SK-N-SH (cell line): Measurements from ENCODE around the gene WWOX. TPM values are rescaled to one million over a fixed set of nuclear protein-coding genes. Genes with fewer than 3 reads are reported as not detected.

Experiments used
- CTCF ChIA-PET: fragments of 300-600, 350-600 bp; formaldehyde crosslinking; extraction: SDS; loops from one replicate; lab custom pipeline; 2021; lab: Yijun Ruan, JAX
- POLR2A ChIA-PET: fragments of 350-600 bp; sonication (Branson Sonifier 250); formaldehyde crosslinking; extraction: SDS; loops from one replicate; lab custom pipeline; 2020; ENCODE audit warnings: antibody characterized with exemption, inconsistent platforms; lab: Yijun Ruan, JAX
- DNase-seq: peaks from one replicate; pipeline ENCODE4 v3.0.0; 2012
- H2AFZ ChIP-seq: fragments of 200-600 bp; sonication (generic); 2 replicates; pipeline ENCODE4 v1.8.1; 2016; ENCODE audit warnings: antibody characterized with exemption, mild to moderate bottlenecking, low read depth
- H3F3A ChIP-seq: fragments of 200-600 bp; sonication (generic); replicated peaks from 2 replicates; pipeline ENCODE3; 2016; ENCODE audit warnings: antibody characterized with exemption, mild to moderate bottlenecking; ENCODE audit not compliant: insufficient read depth
- H3K27ac ChIP-seq, 2 experiments: fragments of 200-500 bp in 1 of 2; fragments of 200-600 bp in 1 of 2; sonication (Bioruptor generic) in 1 of 2; sonication (generic), shearing (Covaris generic) in 1 of 2; 2 replicates each; pipeline versions ENCODE4 v1.5.1 to v1.6.1; 2014 to 2016; ENCODE audit warnings: low read depth in 2 of 2, inconsistent platforms in 1 of 2, low read length in 1 of 2, mild to moderate bottlenecking in 1 of 2, mixed read lengths in 1 of 2
- H3K27me3 ChIP-seq: fragments of 200-600 bp; sonication (generic), shearing (Covaris generic); 2 replicates; pipeline ENCODE4 v1.6.1; 2016; ENCODE audit warnings: mixed run types; ENCODE audit not compliant: insufficient read depth
- H3K36me3 ChIP-seq, 2 experiments: fragments of 200-500 bp in 1 of 2; fragments of 200-600 bp in 1 of 2; sonication (Bioruptor generic) in 1 of 2; sonication (generic) in 1 of 2; replicated peaks in 1 of 2; 2 replicates each; pipeline versions ENCODE3 to v1.5.1; 2014 to 2016; ENCODE audit warnings: low read length in 1 of 2, mild to moderate bottlenecking in 1 of 2; ENCODE audit not compliant: insufficient read depth in 2 of 2, control insufficient read depth in 1 of 2
- H3K4me1 ChIP-seq, 2 experiments: fragments of 200-500 bp in 1 of 2; fragments of 200-600 bp in 1 of 2; sonication (Bioruptor generic) in 1 of 2; sonication (generic), shearing (Covaris generic) in 1 of 2; 2 replicates each; pipeline versions ENCODE4 v1.5.1 to v1.6.1; 2014 to 2016; ENCODE audit warnings: low read depth in 1 of 2, low read length in 1 of 2, mixed run types in 1 of 2; ENCODE audit not compliant: insufficient read depth in 2 of 2, control insufficient read depth in 1 of 2
- H3K4me2 ChIP-seq: fragments of 200-600 bp; sonication (generic), shearing (Covaris generic); 2 replicates; pipeline ENCODE4 v1.6.1; 2017; ENCODE audit warnings: mixed run types
- H3K4me3 ChIP-seq, 2 experiments: fragments of 200-500 bp in 1 of 2; fragments of 200-600 bp in 1 of 2; sonication (Bioruptor generic) in 1 of 2; sonication (generic), shearing (Covaris generic) in 1 of 2; 2 replicates each; pipeline versions ENCODE4 v1.5.1 to v1.8.1; 2014 to 2016; ENCODE audit warnings: low read depth in 2 of 2, inconsistent platforms in 1 of 2, low read length in 1 of 2, mild to moderate bottlenecking in 1 of 2, mixed read lengths in 1 of 2, moderate library complexity in 1 of 2
- H3K79me2 ChIP-seq: fragments of 200-600 bp; sonication (generic); 2 replicates; pipeline ENCODE4 v1.8.1; 2017; ENCODE audit warnings: mild to moderate bottlenecking; ENCODE audit not compliant: insufficient read depth
- H3K9ac ChIP-seq: fragments of 200-600 bp; sonication (generic); 2 replicates; pipeline ENCODE4 v1.6.1; 2017; ENCODE audit warnings: mixed run types
- H3K9me2 ChIP-seq: fragments of 200-600 bp; sonication (generic); 2 replicates; pipeline ENCODE4 v1.6.1; 2017; ENCODE audit warnings: mixed run types
- H3K9me3 ChIP-seq: fragments of 200-600 bp; sonication (generic); 2 replicates; pipeline ENCODE4 v1.6.1; 2017; ENCODE audit warnings: mixed run types, mild to moderate bottlenecking, moderate library complexity
- H4K20me1 ChIP-seq: fragments of 200-600 bp; sonication (generic); 2 replicates; pipeline ENCODE4 v1.6.1; 2017; ENCODE audit warnings: mild to moderate bottlenecking, mixed run types; ENCODE audit not compliant: insufficient read depth
- CHD2 ChIP-seq: fragments of 150-350 bp; IDR thresholded peaks from 2 replicates; pipeline ENCODE4 v1.6.1; 2018; ENCODE audit warnings: low read length; ENCODE audit not compliant: partially characterized antibody
- ELF1 ChIP-seq: IDR thresholded peaks from 2 replicates; pipeline ENCODE4 v1.4.0; 2012
- EP300 ChIP-seq, 2 experiments: IDR thresholded peaks; 2 replicates each; pipeline versions ENCODE4 v1.4.0 to v1.6.1; 2012; ENCODE audit warnings: borderline replicate concordance in 1 of 2, low read depth in 1 of 2, low read length in 1 of 2
- EZH2phosphoT487 ChIP-seq: fragments of 200-600 bp; sonication (generic); IDR thresholded peaks from 2 replicates; pipeline ENCODE4 v1.6.1; 2017; ENCODE audit warnings: low read depth, mixed run types, mild to moderate bottlenecking, antibody characterized with exemption, moderate library complexity, borderline replicate concordance
- FOSL2 ChIP-seq: IDR thresholded peaks from 2 replicates; pipeline ENCODE4 v1.4.0; 2012; ENCODE audit warnings: low read depth, mild to moderate bottlenecking, moderate library complexity, borderline replicate concordance
- FOXJ3 ChIP-seq: sonication (generic); formaldehyde crosslinking; IDR thresholded peaks from 2 replicates; pipeline ENCODE4 v1.5.1; 2020; ENCODE audit warnings: mild to moderate bottlenecking, missing genetic modification reagents
- MEF2A ChIP-seq: IDR thresholded peaks from 2 replicates; pipeline ENCODE4 v1.4.0; 2012; ENCODE audit warnings: low read depth, borderline replicate concordance
- NRF1 ChIP-seq: IDR thresholded peaks from 2 replicates; pipeline ENCODE4 v1.6.1; 2012; ENCODE audit warnings: low read depth, mild to moderate bottlenecking, low read length
- POLR2AphosphoS5 ChIP-seq: IDR thresholded peaks from 2 replicates; pipeline ENCODE4 v1.6.1; 2012; ENCODE audit warnings: low read depth, low read length
- RCOR1 ChIP-seq: fragments of 150-350 bp; IDR thresholded peaks from 2 replicates; pipeline ENCODE4 v1.6.1; 2017; ENCODE audit warnings: antibody characterized with exemption, low read length
- RFX5 ChIP-seq: IDR thresholded peaks from 2 replicates; pipeline ENCODE4 v1.6.1; 2012; ENCODE audit warnings: mild to moderate bottlenecking, improper control_type of control experiment, low read length
- RXRA ChIP-seq: IDR thresholded peaks from 2 replicates; pipeline ENCODE4 v1.4.0; 2012; ENCODE audit warnings: low read depth, mild to moderate bottlenecking, borderline replicate concordance
- SIN3A ChIP-seq: IDR thresholded peaks from 2 replicates; pipeline ENCODE4 v1.6.1; 2012; ENCODE audit warnings: low read depth, mild to moderate bottlenecking, low read length, moderate library complexity, borderline replicate concordance
- SMC3 ChIP-seq: IDR thresholded peaks from 2 replicates; pipeline ENCODE4 v1.6.1; 2012; ENCODE audit warnings: low read depth, low read length, improper control_type of control experiment
- TCF12 ChIP-seq: IDR thresholded peaks from 2 replicates; pipeline ENCODE4 v1.4.0; 2012
- TEAD4 ChIP-seq: IDR thresholded peaks from 2 replicates; pipeline ENCODE4 v1.4.0; 2012; ENCODE audit warnings: mild to moderate bottlenecking, borderline replicate concordance; ENCODE audit not compliant: insufficient read depth
- YY1 ChIP-seq: IDR thresholded peaks from 2 replicates; pipeline ENCODE4 v1.4.0; 2012; ENCODE audit warnings: low read depth, mild to moderate bottlenecking
- WGBS: methylation state at CpG from one replicate; pipeline ENCODE4 v1.1.6; 2017; ENCODE audit warnings: low lambda C conversion rate; 5-methylcytosine and 5-hydroxymethylcytosine counted together
- polyA plus RNA-seq, 3 experiments: library from polyadenylated mRNA; depleted of rRNA; stranded (reverse); fragments of >200 nt; gene quantifications; 2 replicates each; pipeline ENCODE4 v1.2.3, GENCODE V29; 2012
- TF ChIP-seq, protein P1 (sequence below): IDR thresholded peaks from 2 replicates; pipeline ENCODE4 v1.6.1; 2012; ENCODE audit warnings: mild to moderate bottlenecking, low read depth, low read length, moderate library complexity
- TF ChIP-seq, protein P2 (sequence below): IDR thresholded peaks from 2 replicates; pipeline ENCODE4 v1.4.0; 2012; ENCODE audit warnings: low read depth

WWOX gene
- polyA plus RNA-seq, 1 of the 3 experiments (the other 2 are of a cell fraction) = 10.8 TPM

DNA sequence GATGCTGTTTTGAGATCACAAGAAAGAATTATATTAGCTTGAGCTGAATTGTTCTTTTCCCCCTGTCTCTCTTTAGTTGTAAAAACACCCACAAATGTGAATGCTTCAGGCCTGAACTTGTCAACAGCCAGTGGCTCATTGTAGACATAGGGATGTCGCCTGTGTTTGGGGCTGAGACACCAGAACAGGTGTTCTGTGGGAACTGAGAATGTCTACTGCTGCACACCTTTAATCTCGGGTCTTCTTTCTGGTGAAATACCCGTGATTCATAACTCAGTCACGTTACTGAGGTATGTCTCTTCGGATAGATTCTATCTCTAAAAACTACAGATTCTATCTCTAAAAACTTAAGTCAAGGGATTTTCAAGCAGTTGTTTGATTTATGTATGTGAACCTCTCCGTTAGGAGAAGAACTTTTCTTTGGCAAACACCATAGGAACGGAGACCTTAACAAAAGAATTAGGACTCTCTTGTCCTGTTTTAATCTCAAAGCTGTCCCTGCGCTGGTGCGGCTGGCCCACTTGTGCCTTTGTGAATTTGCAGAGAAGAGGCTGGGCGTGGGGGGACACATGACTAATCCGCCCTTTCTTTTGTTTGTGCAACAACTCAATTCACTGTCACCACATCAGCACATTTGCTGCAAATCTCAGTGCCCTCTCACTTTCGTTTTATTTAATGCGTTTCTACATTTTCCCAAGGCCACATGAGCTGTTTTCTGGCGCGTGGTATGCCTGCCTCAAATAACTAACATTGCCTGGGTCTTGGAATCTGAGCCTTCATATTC, 858.1 kb downstream of the WWOX start (continued):
- no peak for TF ChIP-seq MEF2A
- TF ChIP-seq ELF1 = no peak

DNA sequence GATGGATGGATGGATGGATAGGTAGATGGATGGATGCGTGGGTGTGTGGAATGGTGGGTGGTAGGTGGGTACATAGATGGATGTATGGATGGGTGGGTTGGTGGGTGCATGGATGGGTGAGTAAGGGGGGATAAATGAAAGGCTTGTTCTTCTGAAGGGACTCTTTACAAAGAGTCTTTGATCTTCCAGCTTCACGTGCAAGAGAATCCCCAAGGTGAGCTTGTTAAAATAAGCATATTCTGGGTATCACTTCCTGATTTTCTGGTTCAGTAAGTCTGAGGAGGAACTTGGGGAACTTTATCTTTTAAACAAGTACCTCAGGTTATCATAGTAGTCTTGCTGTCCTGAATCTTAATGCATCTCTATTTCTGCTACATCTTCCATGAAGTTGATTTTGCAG, 862.0 kb downstream of the WWOX start:
- no peaks in the 10 kb centered on the region for H3K4me1 ChIP-seq
- H4K20me1 ChIP-seq = no peaks in the 10 kb centered on the region
- no peaks in the 10 kb centered on the region for H3F3A ChIP-seq
- no peak overlapping the region for H3K9ac ChIP-seq
- H3K4me2 ChIP-seq = no peak overlapping the region
- H3K4me3 ChIP-seq = no peak overlapping the region
- ChIA-PET POLR2A (no interaction called here), CTCF (no interaction called here)
- no peaks in the 10 kb centered on the region for H3K27me3 ChIP-seq
- H3K9me2 ChIP-seq = no peaks in the 10 kb centered on the region
- DNase-seq = no peak
- H2AFZ ChIP-seq = no peak overlapping the region
- no peaks in the 10 kb centered on the region for H3K9me3 ChIP-seq
- 37% methylated on average over 2 of the region's 2 CpGs for WGBS
- TF ChIP-seq TEAD4 (no peak), NRF1 (no peak), RXRA (no peak), RCOR1 (no peak), CHD2 (no peak), SMC3 (no peak)
- TF ChIP-seq, protein P1, sequence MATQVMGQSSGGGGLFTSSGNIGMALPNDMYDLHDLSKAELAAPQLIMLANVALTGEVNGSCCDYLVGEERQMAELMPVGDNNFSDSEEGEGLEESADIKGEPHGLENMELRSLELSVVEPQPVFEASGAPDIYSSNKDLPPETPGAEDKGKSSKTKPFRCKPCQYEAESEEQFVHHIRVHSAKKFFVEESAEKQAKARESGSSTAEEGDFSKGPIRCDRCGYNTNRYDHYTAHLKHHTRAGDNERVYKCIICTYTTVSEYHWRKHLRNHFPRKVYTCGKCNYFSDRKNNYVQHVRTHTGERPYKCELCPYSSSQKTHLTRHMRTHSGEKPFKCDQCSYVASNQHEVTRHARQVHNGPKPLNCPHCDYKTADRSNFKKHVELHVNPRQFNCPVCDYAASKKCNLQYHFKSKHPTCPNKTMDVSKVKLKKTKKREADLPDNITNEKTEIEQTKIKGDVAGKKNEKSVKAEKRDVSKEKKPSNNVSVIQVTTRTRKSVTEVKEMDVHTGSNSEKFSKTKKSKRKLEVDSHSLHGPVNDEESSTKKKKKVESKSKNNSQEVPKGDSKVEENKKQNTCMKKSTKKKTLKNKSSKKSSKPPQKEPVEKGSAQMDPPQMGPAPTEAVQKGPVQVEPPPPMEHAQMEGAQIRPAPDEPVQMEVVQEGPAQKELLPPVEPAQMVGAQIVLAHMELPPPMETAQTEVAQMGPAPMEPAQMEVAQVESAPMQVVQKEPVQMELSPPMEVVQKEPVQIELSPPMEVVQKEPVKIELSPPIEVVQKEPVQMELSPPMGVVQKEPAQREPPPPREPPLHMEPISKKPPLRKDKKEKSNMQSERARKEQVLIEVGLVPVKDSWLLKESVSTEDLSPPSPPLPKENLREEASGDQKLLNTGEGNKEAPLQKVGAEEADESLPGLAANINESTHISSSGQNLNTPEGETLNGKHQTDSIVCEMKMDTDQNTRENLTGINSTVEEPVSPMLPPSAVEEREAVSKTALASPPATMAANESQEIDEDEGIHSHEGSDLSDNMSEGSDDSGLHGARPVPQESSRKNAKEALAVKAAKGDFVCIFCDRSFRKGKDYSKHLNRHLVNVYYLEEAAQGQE = no peak
- TF ChIP-seq, all 33 proteins: peak for 0
- no peaks in the 10 kb centered on the region for H3K79me2 ChIP-seq
- no peak overlapping the region for H3K27ac ChIP-seq
- H3K36me3 ChIP-seq = no peaks in the 10 kb centered on the region

DNA sequence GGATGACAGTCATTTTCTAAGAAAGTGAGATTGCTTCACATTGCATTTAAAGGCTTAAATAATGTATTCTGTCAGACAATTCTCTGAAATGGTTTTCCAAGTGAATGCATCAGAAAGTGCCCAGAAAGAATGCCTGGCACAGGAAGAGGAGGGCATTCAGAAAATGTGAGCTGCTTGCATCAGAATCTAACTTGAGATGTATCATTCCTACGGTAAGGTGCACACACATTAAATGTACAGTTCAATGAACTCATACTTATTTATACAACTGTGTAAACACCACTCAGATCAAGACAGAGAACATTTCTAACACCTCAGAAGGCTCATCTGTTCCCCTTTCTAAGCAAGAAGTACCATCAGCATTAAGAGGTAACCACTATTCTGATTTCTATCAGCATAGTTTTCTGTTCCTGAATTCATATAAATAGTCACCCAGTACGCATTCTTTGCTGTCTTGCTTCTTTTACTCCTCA, 863.0 kb downstream of the WWOX start:
- Histone ChIP-seq H3K27me3 (no peaks in the 10 kb centered on the region), H3K9me3 (no peaks in the 10 kb centered on the region), H3K27ac (no peak overlapping the region), H3K36me3 (no peaks in the 10 kb centered on the region), H3K9ac (no peak overlapping the region), H3K4me3 (no peak overlapping the region), H2AFZ (no peak overlapping the region), H3K4me2 (no peak overlapping the region), H3F3A (no peaks in the 10 kb centered on the region), H3K9me2 (no peaks in the 10 kb centered on the region), H3K79me2 (no peaks in the 10 kb centered on the region), H4K20me1 (no peaks in the 10 kb centered on the region), H3K4me1 (no peaks in the 10 kb centered on the region)
- 32% methylated on average over 2 of the region's 2 CpGs for WGBS
- DNase-seq = no peak
- ChIA-PET POLR2A (no interaction called here), CTCF (interaction anchor here (0.8 to 1.1 kb wide), 2 partner anchors 10 to 15 kb away, joined by 3 read pairs; no protein-coding TSS in a partner anchor)
- TF ChIP-seq TEAD4 = no peak
- no peak for TF ChIP-seq FOSL2
- TF ChIP-seq, protein P2, sequence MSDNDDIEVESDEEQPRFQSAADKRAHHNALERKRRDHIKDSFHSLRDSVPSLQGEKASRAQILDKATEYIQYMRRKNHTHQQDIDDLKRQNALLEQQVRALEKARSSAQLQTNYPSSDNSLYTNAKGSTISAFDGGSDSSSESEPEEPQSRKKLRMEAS = no peak
- TF ChIP-seq ELF1 = no peak
- TF ChIP-seq RFX5 = no peak
- TF ChIP-seq EZH2phosphoT487 = no peak
- no peak for TF ChIP-seq SIN3A
- TF ChIP-seq YY1 = no peak
- TF ChIP-seq SMC3 = no peak
- no peak for TF ChIP-seq TCF12
- TF ChIP-seq EP300 (IDR thresholded peaks at IDR 0.05; ENCODE audit: borderline replicate concordance in 1 of 2, low read depth in 1 of 2, low read length in 1 of 2) = no peak
- TF ChIP-seq FOXJ3 (CRISPR knock-in tag) = no peak
- TF ChIP-seq POLR2AphosphoS5 = no peak
